Mesendoderm (in vitro differentiated cells): ENCODE data around the gene HERC4.

Experiments used
- DNase-seq: peaks from one replicate; pipeline ENCODE4 v3.0.0; 2013
- H2AK5ac ChIP-seq: 2 replicates; pipeline ENCODE4 v1.6.1; 2013; ENCODE audit warnings: low read length, inconsistent platforms
- H2BK120ac ChIP-seq: 2 replicates; pipeline ENCODE4 v1.6.1; 2013; ENCODE audit warnings: low read depth, mild to moderate bottlenecking, low read length, moderate library complexity, mixed read lengths
- H2BK15ac ChIP-seq: replicated peaks from 2 replicates; pipeline ENCODE4 v1.6.1; 2013; ENCODE audit warnings: low read depth, mild to moderate bottlenecking, moderate library complexity
- H2BK5ac ChIP-seq: 2 replicates; pipeline ENCODE4 v1.6.1; 2013; ENCODE audit warnings: low read length, inconsistent platforms
- H3K18ac ChIP-seq: 2 replicates; pipeline ENCODE4 v1.6.1; 2013; ENCODE audit warnings: mild to moderate bottlenecking, low read length, mixed read lengths
- H3K23ac ChIP-seq: one replicate; pipeline ENCODE4 v1.6.1; 2013; ENCODE audit warnings: low read length
- H3K27ac ChIP-seq: 2 replicates; pipeline ENCODE4 v1.5.1; 2013; ENCODE audit warnings: low read depth, mild to moderate bottlenecking, inconsistent platforms, low read length, moderate library complexity
- H3K27me3 ChIP-seq: 2 replicates; pipeline ENCODE4 v1.6.1; 2013; ENCODE audit warnings: low read length, control low read depth, mild to moderate bottlenecking, inconsistent platforms; ENCODE audit not compliant: insufficient read depth, poor library complexity
- H3K36me3 ChIP-seq: 2 replicates; pipeline ENCODE4 v1.6.1; 2013; ENCODE audit warnings: low read length, inconsistent platforms; ENCODE audit not compliant: control insufficient read depth, insufficient read depth
- H3K4ac ChIP-seq: one replicate; pipeline ENCODE4 v1.6.1; 2013; ENCODE audit warnings: low read depth, mild to moderate bottlenecking, low read length, moderate library complexity
- H3K4me1 ChIP-seq: 2 replicates; pipeline ENCODE4 v1.6.1; 2013; ENCODE audit warnings: low read depth, low read length, inconsistent platforms; ENCODE audit not compliant: control insufficient read depth
- H3K4me2 ChIP-seq: 2 replicates; pipeline ENCODE4 v1.6.1; 2013; ENCODE audit warnings: low read length
- H3K4me3 ChIP-seq: 2 replicates; pipeline ENCODE4 v1.5.1; 2013; ENCODE audit warnings: mild to moderate bottlenecking, low read length
- H3K56ac ChIP-seq: one replicate; pipeline ENCODE4 v1.6.1; 2013; ENCODE audit warnings: low read length
- H3K79me1 ChIP-seq: 2 replicates; pipeline ENCODE4 v1.6.1; 2013; ENCODE audit warnings: low read length, inconsistent platforms
- H3K79me2 ChIP-seq: 2 replicates; pipeline ENCODE4 v1.6.1; 2013; ENCODE audit warnings: mild to moderate bottlenecking, low read length; ENCODE audit not compliant: control insufficient read depth, insufficient read depth
- H3K9ac ChIP-seq: 2 replicates; pipeline ENCODE4 v1.6.1; 2013; ENCODE audit warnings: low read length, inconsistent platforms
- H4K5ac ChIP-seq: one replicate; pipeline ENCODE4 v1.6.1; 2013; ENCODE audit warnings: low read length
- H4K8ac ChIP-seq: one replicate; pipeline ENCODE4 v1.6.1; 2013; ENCODE audit warnings: low read depth, mild to moderate bottlenecking, control low read depth, low read length, moderate library complexity
- WGBS: extraction: QIAGEN DNeasy Blood & Tissue Kit; methylation state at CpG from one replicate; pipeline ENCODE4 v1.1.7; 2013; ENCODE audit warnings: low lambda C conversion rate, missing lambda C conversion rate; ENCODE audit not compliant: insufficient coverage; ENCODE audit errors: extremely low coverage; 5-methylcytosine and 5-hydroxymethylcytosine counted together

HERC4 gene

GRCh38 chr10:68107651-68108050 lies 32.6 kb upstream of the HERC4 start:
- no peak for DNase-seq
- Histone ChIP-seq H2BK15ac (no peak overlapping the region), H2AK5ac (no peak overlapping the region), H3K4me1 (no peaks in the 10 kb centered on the region), H3K79me1 (no peaks in the 10 kb centered on the region), H3K79me2 (no peaks in the 10 kb centered on the region), H3K23ac (no peak overlapping the region), H4K8ac (no peak overlapping the region), H2BK5ac (no peak overlapping the region), H3K36me3 (no peaks in the 10 kb centered on the region), H3K27ac (no peak overlapping the region), H3K9ac (no peak overlapping the region), H2BK120ac (no peak overlapping the region), H3K4me2 (no peak overlapping the region), H3K27me3 (no peaks in the 10 kb centered on the region), H3K56ac (no peak overlapping the region), H3K4ac (no peak overlapping the region), H3K18ac (no peak overlapping the region), H3K4me3 (no peak overlapping the region), H4K5ac (no peak overlapping the region)
- no CpG with 5 or more reads among the region's 1 CpG for WGBS

GRCh38 chr10:68106656-68107055 lies 31.6 kb upstream of the HERC4 start:
- Histone ChIP-seq H3K4ac (no peak overlapping the region), H3K56ac (no peak overlapping the region), H3K9ac (no peak overlapping the region), H3K4me3 (no peak overlapping the region), H3K36me3 (no peaks in the 10 kb centered on the region), H3K18ac (no peak overlapping the region), H2BK5ac (no peak overlapping the region), H3K4me1 (no peaks in the 10 kb centered on the region), H2BK120ac (no peak overlapping the region), H2BK15ac (no peak overlapping the region), H3K4me2 (no peak overlapping the region), H3K23ac (no peak overlapping the region), H3K27me3 (no peaks in the 10 kb centered on the region), H2AK5ac (no peak overlapping the region), H3K27ac (no peak overlapping the region), H3K79me2 (no peaks in the 10 kb centered on the region), H4K8ac (no peak overlapping the region), H3K79me1 (no peaks in the 10 kb centered on the region), H4K5ac (no peak overlapping the region)
- no CpG with 5 or more reads among the region's 3 CpGs for WGBS
- no peak for DNase-seq

- Histone ChIP-seq H4K8ac (no peak overlapping the region), H3K27me3 (no peaks in the 10 kb centered on the region), H3K56ac (no peak overlapping the region), H3K4ac (no peak overlapping the region), H3K9ac (no peak overlapping the region), H3K4me3 (no peak overlapping the region), H3K4me1 (no peaks in the 10 kb centered on the region), H3K79me2 (no peaks in the 10 kb centered on the region), H3K79me1 (no peaks in the 10 kb centered on the region), H2BK15ac (no peak overlapping the region), H4K5ac (no peak overlapping the region), H2AK5ac (no peak overlapping the region), H3K4me2 (no peak overlapping the region), H3K27ac (no peak overlapping the region), H3K23ac (no peak overlapping the region), H2BK120ac (no peak overlapping the region), H2BK5ac (no peak overlapping the region), H3K18ac (no peak overlapping the region), H3K36me3 (no peaks in the 10 kb centered on the region)
- DNase-seq, result no peak
- no CpG with 5 or more reads among the region's 3 CpGs for WGBS
These were observed 30.7 kb upstream of the HERC4 start for GRCh38 chr10:68105820-68106219.

- Histone ChIP-seq H3K9ac (no peak overlapping the region), H3K27me3 (no peaks in the 10 kb centered on the region), H3K27ac (no peak overlapping the region), H3K4me3 (no peak overlapping the region), H2BK15ac (no peak overlapping the region), H2AK5ac (no peak overlapping the region), H4K5ac (no peak overlapping the region), H3K79me2 (no peaks in the 10 kb centered on the region), H3K23ac (no peak overlapping the region), H3K4me2 (no peak overlapping the region), H3K4ac (peak overlapping the region; percentile 36), H3K56ac (no peak overlapping the region), H3K36me3 (no peaks in the 10 kb centered on the region), H3K18ac (no peak overlapping the region), H2BK5ac (no peak overlapping the region), H3K4me1 (no peaks in the 10 kb centered on the region), H2BK120ac (no peak overlapping the region), H4K8ac (no peak overlapping the region), H3K79me1 (no peaks in the 10 kb centered on the region)
- DNase-seq, result no peak
- no CpG with 5 or more reads among the region's 3 CpGs for WGBS
These were observed 28.8 kb upstream of the HERC4 start for GRCh38 chr10:68103901-68104300.

GRCh38 chr10:68103261-68103878 lies 28.3 kb upstream of the HERC4 start:
- H3K4me1 ChIP-seq, result no peaks in the 10 kb centered on the region
- no peak overlapping the region for H2BK120ac ChIP-seq
- H3K23ac ChIP-seq, result no peak overlapping the region
- H3K4ac ChIP-seq, result peak overlapping the region; percentile 36
- DNase-seq, result no peak
- H3K18ac ChIP-seq, result no peak overlapping the region
- no peak overlapping the region for H2AK5ac ChIP-seq
- no peaks in the 10 kb centered on the region for H3K79me2 ChIP-seq
- no peak overlapping the region for H3K4me3 ChIP-seq
- H3K56ac ChIP-seq, result no peak overlapping the region
- no peak overlapping the region for H2BK5ac ChIP-seq
- no peak overlapping the region for H2BK15ac ChIP-seq
- no peak overlapping the region for H3K4me2 ChIP-seq
- H3K27me3 ChIP-seq, result no peaks in the 10 kb centered on the region
- H3K36me3 ChIP-seq, result no peaks in the 10 kb centered on the region
- no peak overlapping the region for H4K8ac ChIP-seq
- H3K9ac ChIP-seq, result no peak overlapping the region
- no peak overlapping the region for H4K5ac ChIP-seq
- WGBS, result no CpG with 5 or more reads among the region's 4 CpGs
- H3K27ac ChIP-seq, result no peak overlapping the region
- H3K79me1 ChIP-seq, result no peaks in the 10 kb centered on the region

DNA sequence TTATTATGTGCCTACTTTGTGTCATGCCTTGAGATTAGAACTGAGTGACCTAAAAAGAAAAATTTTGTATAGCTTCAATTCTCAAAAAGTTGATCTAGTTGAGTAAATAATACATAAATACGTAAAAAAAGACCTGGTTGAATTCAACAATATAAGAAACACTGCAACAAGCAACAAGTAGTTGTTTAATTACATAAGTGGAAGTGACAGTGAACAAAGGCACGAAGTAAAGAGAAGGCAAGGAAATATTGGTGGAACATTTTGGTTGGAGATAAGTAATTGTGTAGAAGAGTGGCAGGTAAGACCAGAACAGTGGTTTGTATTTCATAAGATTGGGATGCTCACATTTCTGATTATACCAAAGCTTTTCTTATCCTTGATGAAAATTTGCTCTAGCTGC lies 26.0 kb upstream of the HERC4 start:
- Histone ChIP-seq H3K9ac (no peak overlapping the region), H3K36me3 (no peaks in the 10 kb centered on the region), H3K4me3 (no peak overlapping the region), H4K8ac (no peak overlapping the region), H2BK15ac (no peak overlapping the region), H3K27me3 (no peaks in the 10 kb centered on the region), H3K4me1 (no peaks in the 10 kb centered on the region), H3K79me1 (no peaks in the 10 kb centered on the region), H3K18ac (no peak overlapping the region), H3K4me2 (no peak overlapping the region), H2BK5ac (no peak overlapping the region), H3K23ac (no peak overlapping the region), H4K5ac (no peak overlapping the region), H2BK120ac (no peak overlapping the region), H3K79me2 (no peaks in the 10 kb centered on the region), H2AK5ac (no peak overlapping the region), H3K4ac (no peak overlapping the region), H3K27ac (no peak overlapping the region), H3K56ac (no peak overlapping the region)
- 100% methylated on average over 1 of the region's 2 CpGs for WGBS
- no peak for DNase-seq
